Measurements from ENCODE around the gene ALLC. TPM values are rescaled to one million over a fixed set of nuclear protein-coding genes. Genes with fewer than 3 reads are reported as not detected.

ALLC gene
- total and polyA plus RNA-seq, 9 of the 15 experiments (the other 6 are each of a cell fraction or from before 2014, with no cell fraction given) = not detected

- CTCF ChIA-PET (ENCODE audit: low intra/inter-chr PET ratio) = no interaction called here
Observed at GRCh38 chr2:3613524-3613905, 44.5 kb upstream of the ALLC start.

More at GRCh38 chr2:3613524-3613905, 44.5 kb upstream of the ALLC start:
- no TSS peak for BruUV-seq (replicated peaks)
- Histone ChIP-seq H3K9me1 (ENCODE audit: control insufficient read depth, insufficient read depth, low read length) (no peaks in the 10 kb centered on the region), H2AFZ (ENCODE audit: low read depth, low read length) (no peak overlapping the region), H3K27me3 (ENCODE audit: control insufficient read depth in 2 of 2, insufficient read depth in 2 of 2, low read length in 2 of 2) (0 out of 5 replicates have a peak, but pooled peaks cover 0 to 5% of the 10 kb centered on the region in 2 experiments), H3K9ac (ENCODE audit: insufficient read depth in 1 of 2, low read depth in 2 of 2, low read length in 2 of 2) (no peak overlapping the region), H3K4me1 (replicated peaks in 1 of 2; ENCODE audit: control insufficient read depth in 2 of 2, insufficient read depth in 2 of 2, low read length in 2 of 2) (peaks cover 0 to 6% of the 10 kb centered on the region in 2 experiments; a peak in 2 of 5 replicates), H3K27ac (ENCODE audit: extremely low read depth, low read depth, low read length) (no peak overlapping the region), H3K79me2 (ENCODE audit: control insufficient read depth, insufficient read depth, low read length) (no peaks in the 10 kb centered on the region), H4K20me1 (replicated peaks; ENCODE audit: control insufficient read depth, insufficient read depth, low read length) (no peaks in the 10 kb centered on the region), H3K4me2 (ENCODE audit: insufficient read depth, low read length) (no peak overlapping the region), H3K36me3 (ENCODE audit: control insufficient read depth, insufficient read depth, low read length) (no peaks in the 10 kb centered on the region), H3K9me3 (replicated peaks; ENCODE audit: control insufficient read depth, insufficient read depth, low read depth, low read length) (peaks cover 2% of the 10 kb centered on the region), H3K4me3 (no peak overlapping the region)
- no peak for FAIRE-seq
- ATAC-seq = no peak
- WGBS (ENCODE audit: insufficient coverage, low coverage, missing lambda C conversion rate) = 12% methylated on average over 12 of the region's 12 CpGs
- POLR2A ChIA-PET = interaction anchor here (1.0 kb wide), 1 partner anchor 69 kb away, joined by 3 read pairs; no protein-coding TSS in a partner anchor
- in situ Hi-C loops (cut with MboI) = no loop called here
- no peak for TF ChIP-seq EZH2 (IDR thresholded peaks at IDR 0.05; ENCODE audit: borderline replicate concordance, low read depth, low read length)
- TF ChIP-seq MIER1 (IDR thresholded peaks at IDR 0.05; ENCODE audit: low read depth) = no peak
- TF ChIP-seq SREBF1 (IDR thresholded peaks at IDR 0.05; ENCODE audit: borderline replicate concordance, low read depth, low read length) = no peak
- no peak for TF ChIP-seq TGIF2 (CRISPR knock-in tag; IDR thresholded peaks at IDR 0.05)
- no peak for TF ChIP-seq ZNF592 (IDR thresholded peaks at IDR 0.05)
- no peak for TF ChIP-seq FOXA3 (CRISPR knock-in tag; conservative IDR thresholded peaks at IDR 0.05 in 1 of 2, IDR thresholded peaks at IDR 0.05 in 1 of 2)
- TF ChIP-seq BRCA1 (IDR thresholded peaks at IDR 0.05) = no peak
- no peak for TF ChIP-seq BRCA1 (CRISPR knock-in tag; IDR thresholded peaks at IDR 0.05)
- no peak for TF ChIP-seq ZSCAN32 (CRISPR knock-in tag; IDR thresholded peaks at IDR 0.05)
- TF ChIP-seq SRSF9 (IDR thresholded peaks at IDR 0.05; ENCODE audit: borderline replicate concordance, low read depth, low read length) = no peak
- TF ChIP-seq HDAC2 (IDR thresholded peaks at IDR 0.05) = no peak
- no peak for TF ChIP-seq MAX (CRISPR knock-in tag; IDR thresholded peaks at IDR 0.05)
- no peak for TF ChIP-seq GATAD2B (IDR thresholded peaks at IDR 0.05; ENCODE audit: borderline replicate concordance)
- no peak for TF ChIP-seq MBD1 (CRISPR knock-in tag; IDR thresholded peaks at IDR 0.05)
- no peak for TF ChIP-seq GTF2A2 (tag; IDR thresholded peaks at IDR 0.05)
- no peak for DNase-seq (ENCODE audit: extremely low read depth in 1 of 4, low spot score in 3 of 4)
- intact Hi-C loops (cut with micrococcal nuclease) = no loop called here

Data from K562 (cell line).